ENCODE data around the gene LIF.
"Not testable (repeated sequence)": the region's sequence is repeated elsewhere in the genome, so short reads cannot be mapped to it uniquely, and the experiment has no call there.

The LIF gene

GRCh38 chr22:30217698-30218560, 28.6 kb downstream of the LIF start:
- H3K27ac ChIP-seq (ENCODE audit: low read depth in 2 of 2, low read length in 2 of 2): no peak overlapping the region

GRCh38 chr22:30216710-30217109, 29.8 kb downstream of the LIF start:
- H3K9me3 ChIP-seq (ENCODE audit: control insufficient read depth in 2 of 2, low read length in 2 of 2): no peaks in the 10 kb centered on the region
- H3K36me3 ChIP-seq (ENCODE audit: control insufficient read depth in 2 of 2, insufficient read depth in 2 of 2, low read length in 2 of 2): no peaks in the 10 kb centered on the region
- no peak overlapping the region for H3K4me3 ChIP-seq (ENCODE audit: low read length in 2 of 2)
- H3K27me3 ChIP-seq (ENCODE audit: control insufficient read depth in 2 of 2, insufficient read depth in 2 of 2, low read length in 2 of 2): peaks cover 0 to 3% of the 10 kb centered on the region in 2 donors
- no peak overlapping the region for H3K27ac ChIP-seq (ENCODE audit: low read depth in 2 of 2, low read length in 2 of 2)
- no peak overlapping the region for H3K9ac ChIP-seq (ENCODE audit: low read depth in 1 of 2, low read length in 2 of 2)
- peaks cover 0 to 6% of the 10 kb centered on the region in 2 donors for H3K4me1 ChIP-seq (ENCODE audit: control insufficient read depth in 2 of 2, insufficient read depth in 2 of 2, low read length in 2 of 2)

More at GRCh38 chr22:30217698-30218560, 28.6 kb downstream of the LIF start:
- no peaks in the 10 kb centered on the region for H3K9me3 ChIP-seq (ENCODE audit: control insufficient read depth in 2 of 2, low read length in 2 of 2)
- no peak overlapping the region for H3K4me3 ChIP-seq (ENCODE audit: low read length in 2 of 2)
- no peaks in the 10 kb centered on the region for H3K36me3 ChIP-seq (ENCODE audit: control insufficient read depth in 2 of 2, insufficient read depth in 2 of 2, low read length in 2 of 2)
- H3K4me1 ChIP-seq (ENCODE audit: control insufficient read depth in 2 of 2, insufficient read depth in 2 of 2, low read length in 2 of 2): peaks cover 0 to 6% of the 10 kb centered on the region in 2 donors
- peaks cover 0 to 3% of the 10 kb centered on the region in 2 donors for H3K27me3 ChIP-seq (ENCODE audit: control insufficient read depth in 2 of 2, insufficient read depth in 2 of 2, low read length in 2 of 2)
- H3K9ac ChIP-seq (ENCODE audit: low read depth in 1 of 2, low read length in 2 of 2): no peak overlapping the region

GRCh38 chr22:30216272-30216671, 30.3 kb downstream of the LIF start:
- not testable (repeated sequence) for H3K9me3 ChIP-seq (ENCODE audit: control insufficient read depth in 2 of 2, low read length in 2 of 2); H3K36me3 ChIP-seq (ENCODE audit: control insufficient read depth in 2 of 2, insufficient read depth in 2 of 2, low read length in 2 of 2); H3K9ac ChIP-seq (ENCODE audit: low read depth in 1 of 2, low read length in 2 of 2); H3K4me3 ChIP-seq (ENCODE audit: low read length in 2 of 2); H3K4me1 ChIP-seq (ENCODE audit: control insufficient read depth in 2 of 2, insufficient read depth in 2 of 2, low read length in 2 of 2); H3K27ac ChIP-seq (ENCODE audit: low read depth in 2 of 2, low read length in 2 of 2); H3K27me3 ChIP-seq (ENCODE audit: control insufficient read depth in 2 of 2, insufficient read depth in 2 of 2, low read length in 2 of 2)

GRCh38 chr22:30214703-30215407, 31.7 kb downstream of the LIF start:
- H3K4me3 ChIP-seq (ENCODE audit: low read length in 2 of 2): no peak overlapping the region
- no peak overlapping the region for H3K27ac ChIP-seq (ENCODE audit: low read depth in 2 of 2, low read length in 2 of 2)
- H3K36me3 ChIP-seq (ENCODE audit: control insufficient read depth in 2 of 2, insufficient read depth in 2 of 2, low read length in 2 of 2): no peaks in the 10 kb centered on the region
- no peaks in the 10 kb centered on the region for H3K4me1 ChIP-seq (ENCODE audit: control insufficient read depth in 2 of 2, insufficient read depth in 2 of 2, low read length in 2 of 2)
- H3K9ac ChIP-seq (ENCODE audit: low read depth in 1 of 2, low read length in 2 of 2): no peak overlapping the region
- H3K9me3 ChIP-seq (ENCODE audit: control insufficient read depth in 2 of 2, low read length in 2 of 2): no peaks in the 10 kb centered on the region
- H3K27me3 ChIP-seq (ENCODE audit: control insufficient read depth in 2 of 2, insufficient read depth in 2 of 2, low read length in 2 of 2): peaks cover 0 to 2% of the 10 kb centered on the region in 2 donors

GRCh38 chr22:30212996-30213441, 33.5 kb downstream of the LIF start:
- no peaks in the 10 kb centered on the region for H3K9me3 ChIP-seq (ENCODE audit: control insufficient read depth in 2 of 2, low read length in 2 of 2)
- H3K27me3 ChIP-seq (ENCODE audit: control insufficient read depth in 2 of 2, insufficient read depth in 2 of 2, low read length in 2 of 2): peaks cover 0 to 2% of the 10 kb centered on the region in 2 donors
- H3K9ac ChIP-seq (ENCODE audit: low read depth in 1 of 2, low read length in 2 of 2): no peak overlapping the region
- H3K27ac ChIP-seq (ENCODE audit: low read depth in 2 of 2, low read length in 2 of 2): peak overlapping the region in 1 of 2 donors; percentile 38
- no peak overlapping the region for H3K4me3 ChIP-seq (ENCODE audit: low read length in 2 of 2)
- no peaks in the 10 kb centered on the region for H3K36me3 ChIP-seq (ENCODE audit: control insufficient read depth in 2 of 2, insufficient read depth in 2 of 2, low read length in 2 of 2)
- no peaks in the 10 kb centered on the region for H3K4me1 ChIP-seq (ENCODE audit: control insufficient read depth in 2 of 2, insufficient read depth in 2 of 2, low read length in 2 of 2)

GRCh38 chr22:30212363-30212995, 34.1 kb downstream of the LIF start:
- H3K9me3 ChIP-seq (ENCODE audit: control insufficient read depth in 2 of 2, low read length in 2 of 2): no peaks in the 10 kb centered on the region
- no peak overlapping the region for H3K4me3 ChIP-seq (ENCODE audit: low read length in 2 of 2)
- H3K9ac ChIP-seq (ENCODE audit: low read depth in 1 of 2, low read length in 2 of 2): no peak overlapping the region
- no peaks in the 10 kb centered on the region for H3K4me1 ChIP-seq (ENCODE audit: control insufficient read depth in 2 of 2, insufficient read depth in 2 of 2, low read length in 2 of 2)
- no peaks in the 10 kb centered on the region for H3K36me3 ChIP-seq (ENCODE audit: control insufficient read depth in 2 of 2, insufficient read depth in 2 of 2, low read length in 2 of 2)
- peaks cover 0 to 2% of the 10 kb centered on the region in 2 donors for H3K27me3 ChIP-seq (ENCODE audit: control insufficient read depth in 2 of 2, insufficient read depth in 2 of 2, low read length in 2 of 2)
- H3K27ac ChIP-seq (ENCODE audit: low read depth in 2 of 2, low read length in 2 of 2): peak overlapping the region in 1 of 2 donors; percentile 16

GRCh38 chr22:30211124-30211820, 35.3 kb downstream of the LIF start:
- peaks cover 0 to 2% of the 10 kb centered on the region in 2 donors for H3K27me3 ChIP-seq (ENCODE audit: control insufficient read depth in 2 of 2, insufficient read depth in 2 of 2, low read length in 2 of 2)
- no peak overlapping the region for H3K27ac ChIP-seq (ENCODE audit: low read depth in 2 of 2, low read length in 2 of 2)
- no peaks in the 10 kb centered on the region for H3K36me3 ChIP-seq (ENCODE audit: control insufficient read depth in 2 of 2, insufficient read depth in 2 of 2, low read length in 2 of 2)
- no peak overlapping the region for H3K4me3 ChIP-seq (ENCODE audit: low read length in 2 of 2)
- H3K9ac ChIP-seq (ENCODE audit: low read depth in 1 of 2, low read length in 2 of 2): no peak overlapping the region
- H3K4me1 ChIP-seq (ENCODE audit: control insufficient read depth in 2 of 2, insufficient read depth in 2 of 2, low read length in 2 of 2): no peaks in the 10 kb centered on the region
- no peaks in the 10 kb centered on the region for H3K9me3 ChIP-seq (ENCODE audit: control insufficient read depth in 2 of 2, low read length in 2 of 2)

- peaks cover 0 to 2% of the 10 kb centered on the region in 2 donors for H3K27me3 ChIP-seq (ENCODE audit: control insufficient read depth in 2 of 2, insufficient read depth in 2 of 2, low read length in 2 of 2)
- no peaks in the 10 kb centered on the region for H3K9me3 ChIP-seq (ENCODE audit: control insufficient read depth in 2 of 2, low read length in 2 of 2)
- no peak overlapping the region for H3K4me3 ChIP-seq (ENCODE audit: low read length in 2 of 2)
- no peak overlapping the region for H3K27ac ChIP-seq (ENCODE audit: low read depth in 2 of 2, low read length in 2 of 2)
- H3K36me3 ChIP-seq (ENCODE audit: control insufficient read depth in 2 of 2, insufficient read depth in 2 of 2, low read length in 2 of 2): no peaks in the 10 kb centered on the region
- H3K4me1 ChIP-seq (ENCODE audit: control insufficient read depth in 2 of 2, insufficient read depth in 2 of 2, low read length in 2 of 2): no peaks in the 10 kb centered on the region
- no peak overlapping the region for H3K9ac ChIP-seq (ENCODE audit: low read depth in 1 of 2, low read length in 2 of 2)
Measured at GRCh38 chr22:30210235-30210909, 36.2 kb downstream of the LIF start.

- H3K36me3 ChIP-seq (ENCODE audit: control insufficient read depth in 2 of 2, insufficient read depth in 2 of 2, low read length in 2 of 2): no peaks in the 10 kb centered on the region
- H3K9ac ChIP-seq (ENCODE audit: low read depth in 1 of 2, low read length in 2 of 2): no peak overlapping the region
- no peak overlapping the region for H3K4me3 ChIP-seq (ENCODE audit: low read length in 2 of 2)
- no peaks in the 10 kb centered on the region for H3K4me1 ChIP-seq (ENCODE audit: control insufficient read depth in 2 of 2, insufficient read depth in 2 of 2, low read length in 2 of 2)
- H3K27me3 ChIP-seq (ENCODE audit: control insufficient read depth in 2 of 2, insufficient read depth in 2 of 2, low read length in 2 of 2): peaks cover 0 to 2% of the 10 kb centered on the region in 2 donors
- no peaks in the 10 kb centered on the region for H3K9me3 ChIP-seq (ENCODE audit: control insufficient read depth in 2 of 2, low read length in 2 of 2)
- no peak overlapping the region for H3K27ac ChIP-seq (ENCODE audit: low read depth in 2 of 2, low read length in 2 of 2)
Measured at GRCh38 chr22:30209642-30210041, 36.9 kb downstream of the LIF start.
